HepG2 (cell line): ENCODE data around the gene MEG3. TPM values are rescaled to one million over a fixed set of nuclear protein-coding genes. Genes with fewer than 3 reads are reported as not detected.

ENCODE experiments used
- ATAC-seq: fragments of 200-7000 bp; cut with Tn5 transposase; 3 replicates; pipeline ENCODE4 v1.9.1; 2020; ENCODE audit warnings: mild to moderate bottlenecking, moderate library complexity
- BruUV-seq: library from RNA; stranded (reverse); fragments of 400-500 nt; replicated peaks from 2 replicates; lab custom pipeline; 2021; lab: Mats Ljungman, UMichigan
- CTCF ChIA-PET: fragments of 300-600 bp; formaldehyde crosslinking; extraction: SDS; loops from one replicate; lab custom pipeline; 2021; ENCODE audit warnings: low total read pairs, inconsistent platforms, low intra/inter-chr PET ratio; lab: Yijun Ruan, JAX
- POLR2A ChIA-PET: fragments of 350-600 bp; sonication (Branson Sonifier 250); formaldehyde crosslinking; loops from one replicate; lab custom pipeline; 2020; ENCODE audit warnings: antibody characterized with exemption, inconsistent platforms; lab: Yijun Ruan, JAX
- DNase-seq: peaks from one replicate; pipeline ENCODE4 v3.0.0-alpha.2; 2015; ENCODE audit warnings: low spot score
- FAIRE-seq: peaks from 3 replicates; lab custom pipeline; 2011; peaks lifted over from hg19 to GRCh38; lab: Jason Lieb, UNC
- H2AFZ ChIP-seq: one replicate; pipeline ENCODE4 v1.6.1; 2011; ENCODE audit warnings: low read length, inconsistent platforms
- H3K27ac ChIP-seq: fragments of 300-600 bp; 3 replicates; pipeline ENCODE4 v1.8.0; 2011; ENCODE audit warnings: mixed run types, mild to moderate bottlenecking, mixed read lengths, low read length, inconsistent platforms; ENCODE audit not compliant: insufficient read depth; ENCODE audit errors: extremely low read length
- H3K27me3 ChIP-seq, 2 experiments: fragments of 200-600 bp in 1 of 2; 2 replicates in 1 of 2; 3 replicates in 1 of 2; pipeline versions ENCODE4 v1.6.0 to v1.8.0; 2011; ENCODE audit warnings: low read length in 2 of 2, mild to moderate bottlenecking in 2 of 2, moderate library complexity in 2 of 2, inconsistent platforms in 1 of 2; ENCODE audit not compliant: insufficient read depth in 2 of 2, control insufficient read depth in 1 of 2
- H3K36me3 ChIP-seq, 2 experiments: fragments of 200-600 bp in 1 of 2; replicated peaks in 1 of 2; 2 replicates in 1 of 2; 3 replicates in 1 of 2; pipeline versions ENCODE4 v1.5.1 to v1.8.0; 2011; ENCODE audit warnings: low read length in 2 of 2, inconsistent platforms in 1 of 2; ENCODE audit not compliant: insufficient read depth in 2 of 2, control insufficient read depth in 1 of 2
- H3K4me1 ChIP-seq: 2 replicates; pipeline ENCODE4 v1.5.1; 2012; ENCODE audit warnings: low read length, inconsistent platforms; ENCODE audit not compliant: insufficient read depth
- H3K4me2 ChIP-seq: 2 replicates; pipeline ENCODE4 v1.6.0; 2011; ENCODE audit warnings: low read depth, low read length, inconsistent platforms
- H3K4me3 ChIP-seq, 3 experiments: fragments of 200-600 bp in 1 of 3; sonication (generic), shearing (Covaris generic) in 1 of 3; replicated peaks in 1 of 3; 2 replicates each; pipeline ENCODE4 v1.5.1; 2011 to 2016; ENCODE audit warnings: low read length in 3 of 3, inconsistent platforms in 2 of 3, low read depth in 2 of 3, mild to moderate bottlenecking in 2 of 3, control low read depth in 1 of 3, mixed read lengths in 1 of 3; ENCODE audit not compliant: insufficient read depth in 1 of 3
- H3K79me2 ChIP-seq: one replicate; pipeline ENCODE4 v1.6.1; 2011; ENCODE audit warnings: low read length, inconsistent platforms; ENCODE audit not compliant: insufficient read depth
- H3K9ac ChIP-seq: 2 replicates; pipeline ENCODE4 v1.6.0; 2011; ENCODE audit warnings: mild to moderate bottlenecking, low read depth, low read length, inconsistent platforms; ENCODE audit not compliant: insufficient read depth
- H3K9me3 ChIP-seq: 2 replicates; pipeline ENCODE4 v1.5.1; 2012; ENCODE audit warnings: mild to moderate bottlenecking, low read length
- H4K20me1 ChIP-seq: 2 replicates; pipeline ENCODE4 v1.6.0; 2011; ENCODE audit warnings: inconsistent platforms, mild to moderate bottlenecking, low read length, moderate library complexity; ENCODE audit not compliant: insufficient read depth
- ARID3A ChIP-seq: IDR thresholded peaks from 2 replicates; pipeline ENCODE4 v1.6.1; 2012; ENCODE audit warnings: low read depth, low read length, improper control_type of control experiment
- HNRNPK ChIP-seq: fragments of 200-400 bp; formaldehyde crosslinking; IDR thresholded peaks from 2 replicates; pipeline ENCODE4 v1.6.1; 2018; ENCODE audit warnings: low read length, low read depth, moderate library complexity, mild to moderate bottlenecking; ENCODE audit not compliant: poor library complexity, severe bottlenecking
- NCOA1 ChIP-seq: sonication (generic); formaldehyde crosslinking; IDR thresholded peaks from 2 replicates; pipeline ENCODE4 v1.9.0; 2021; ENCODE audit warnings: missing genetic modification reagents
- PHF21A ChIP-seq: sonication (generic); formaldehyde crosslinking; IDR thresholded peaks from 2 replicates; pipeline ENCODE4 v1.5.0; 2020; ENCODE audit warnings: mild to moderate bottlenecking, missing genetic modification reagents
- RAD51 ChIP-seq: fragments of 450-650 bp; IDR thresholded peaks from 2 replicates; pipeline ENCODE4 v1.6.1; 2016; ENCODE audit warnings: borderline replicate concordance
- SMARCE1 ChIP-seq: fragments of 450-650 bp; IDR thresholded peaks from 2 replicates; pipeline ENCODE4 v1.6.1; 2017; ENCODE audit warnings: borderline replicate concordance
- SMYD3 ChIP-seq: sonication (generic); formaldehyde crosslinking; IDR thresholded peaks from 2 replicates; pipeline ENCODE4 v1.8.1; 2023; ENCODE audit warnings: mild to moderate bottlenecking, missing genetic modification reagents
- ZBTB14 ChIP-seq: sonication (generic); formaldehyde crosslinking; IDR thresholded peaks from 2 replicates; pipeline ENCODE4 v1.4.0; 2020; ENCODE audit warnings: missing genetic modification reagents
- ZBTB39 ChIP-seq: sonication (generic); formaldehyde crosslinking; IDR thresholded peaks from 2 replicates; pipeline ENCODE4 v1.5.0; 2020; ENCODE audit warnings: missing genetic modification reagents
- ZNF260 ChIP-seq: sonication (generic); formaldehyde crosslinking; IDR thresholded peaks from 2 replicates; pipeline ENCODE4 v1.4.0; 2020; ENCODE audit warnings: missing genetic modification reagents, low read depth, mild to moderate bottlenecking, borderline replicate concordance
- ZNF430 ChIP-seq: sonication (generic); formaldehyde crosslinking; IDR thresholded peaks from 2 replicates; pipeline ENCODE4 v1.9.0; 2021; ENCODE audit warnings: mild to moderate bottlenecking, missing genetic modification reagents
- ZNF512 ChIP-seq: sonication (generic); formaldehyde crosslinking; IDR thresholded peaks from 2 replicates; pipeline ENCODE4 v1.4.0; 2020; ENCODE audit warnings: mild to moderate bottlenecking, missing genetic modification reagents
- ZNF569 ChIP-seq: sonication (generic); formaldehyde crosslinking; IDR thresholded peaks from 2 replicates; pipeline ENCODE4 v1.5.0; 2020; ENCODE audit warnings: mild to moderate bottlenecking, missing genetic modification reagents, moderate library complexity, borderline replicate concordance
- ZNF577 ChIP-seq: sonication (generic); formaldehyde crosslinking; IDR thresholded peaks from 2 replicates; pipeline ENCODE4 v1.4.0; 2020; ENCODE audit warnings: mild to moderate bottlenecking, low read depth, missing genetic modification reagents, borderline replicate concordance
- ZNF670 ChIP-seq: sonication (generic); formaldehyde crosslinking; IDR thresholded peaks from 2 replicates; pipeline ENCODE4 v1.8.0; 2022; ENCODE audit warnings: mild to moderate bottlenecking, missing genetic modification reagents, borderline replicate concordance
- ZSCAN9 ChIP-seq: IDR thresholded peaks from 2 replicates; pipeline ENCODE4 v1.6.1; 2016; ENCODE audit warnings: borderline replicate concordance
- WGBS: methylation state at CpG from one replicate; pipeline ENCODE4 v1.1.6; 2017; ENCODE audit warnings: low lambda C conversion rate; 5-methylcytosine and 5-hydroxymethylcytosine counted together
- in situ Hi-C: cut with HindIII; loops from 2 replicates; pipeline ENCODE4 v1.10.0; 2017; ENCODE audit warnings: low pct_unique_long_range_greater_than_20kb; ENCODE audit not compliant: extremely low pct_ligation_motif_present
- intact Hi-C: fragments of 100-400 bp; cut with micrococcal nuclease; formaldehyde crosslinking; loops from one replicate; pipeline ENCODE4 v1.10.0; 2022; ENCODE audit not compliant: unreplicated experiment
- polyA plus RNA-seq, 8 experiments: library from polyadenylated mRNA; depleted of rRNA in 3 of 8; stranded (reverse) in 7 of 8; unstranded in 1 of 8; fragments of >200 nt; fragmentation: Illumina TruSeq in 4 of 8; extraction: Trizol in 4 of 8; gene quantifications; 2 replicates each; pipeline versions ENCODE4 v1.2.1 to v1.2.3, GENCODE V29; 2011 to 2016; ENCODE audit warnings: low read depth in 4 of 8, missing spikeins in 1 of 8, mixed read lengths in 1 of 8; ENCODE audit not compliant: insufficient read depth in 1 of 8
- total RNA-seq, 5 experiments: library from RNA; depleted of rRNA; stranded (reverse); fragments of >200 nt; fragmentation: Illumina TruSeq; extraction: Trizol; gene quantifications; 2 replicates each; pipeline ENCODE4 v1.2.3, GENCODE V29; 2016; ENCODE audit warnings: low read depth in 1 of 5

MEG3 gene
- total and polyA plus RNA-seq, 2 of the 13 experiments (the other 11 are each of a cell fraction or from before 2014, with no cell fraction given), result 0.17 TPM; not detected in 1

GRCh38 chr14:100815478-100816285, 10.2 kb upstream of the MEG3 start:
- ChIA-PET CTCF (no interaction called here), POLR2A (interaction anchor here (0.7 to 4.8 kb wide), 20 partner anchors 8 to 519 kb away, joined by 3 to 102 read pairs (median 6); no protein-coding TSS in a partner anchor)
- no peaks in the 10 kb centered on the region for H3K36me3 ChIP-seq
- H3K79me2 ChIP-seq, result no peaks in the 10 kb centered on the region
- peak overlapping the region; percentile 100 for H3K27ac ChIP-seq
- no peaks in the 10 kb centered on the region for H3K27me3 ChIP-seq
- 65% methylated on average over 12 of the region's 15 CpGs for WGBS
- FAIRE-seq (peak; percentile 34), DNase-seq (peak; percentile 91), ATAC-seq (peak; percentile 45)
- intact Hi-C loops (loop anchor here (10.0 kb wide), 1 partner anchor 151 kb away; no protein-coding TSS in a partner anchor), in situ Hi-C loops (loop anchor here (10.0 kb wide), 1 partner anchor 151 kb away; no protein-coding TSS in a partner anchor)
- BruUV-seq, result no TSS peak
- no peak overlapping the region for H2AFZ ChIP-seq
- H3K4me3 ChIP-seq, result peak overlapping the region in 1 of 3 experiments; percentile 7; a peak in 1 of 6 replicates
- peaks cover 16% of the 10 kb centered on the region for H3K9me3 ChIP-seq
- peaks cover 69% of the 10 kb centered on the region for H3K4me1 ChIP-seq
- peak overlapping the region; percentile 77 for H3K9ac ChIP-seq
- no peaks in the 10 kb centered on the region for H4K20me1 ChIP-seq
- peak overlapping the region; percentile 79 for H3K4me2 ChIP-seq
- TF ChIP-seq ZNF260 (CRISPR knock-in tag) (no peak), ZSCAN9 (CRISPR knock-in tag) (peak; percentile 78; the same call in 1 of the 2 replicates), HNRNPK (no peak), ZNF569 (CRISPR knock-in tag) (no peak), NCOA1 (CRISPR knock-in tag) (peak; percentile 68; the same call in 1 of the 2 replicates), ZNF430 (CRISPR knock-in tag) (no peak; the same call in 1 of the 2 replicates), SMYD3 (CRISPR knock-in tag) (no peak; the same call in 1 of the 2 replicates), ZNF577 (no peak), ZBTB14 (CRISPR knock-in tag) (no peak), ARID3A (no peak), ZNF670 (CRISPR knock-in tag) (peak; percentile 62; the same call in 1 of the 2 replicates), SMARCE1 (no peak), PHF21A (CRISPR knock-in tag) (peak; percentile 76), ZNF512 (0 out of 2 replicates have a peak, but pooled peaks have one; percentile 7), ZBTB39 (CRISPR knock-in tag) (0 out of 2 replicates have a peak, but pooled peaks have one; percentile 50), RAD51 (no peak; the same call in 1 of the 2 replicates)
